IPS-15b (cell line): ENCODE measurements around the gene POR.
A peak's percentile ranks its signal among the peaks of the same experiment; 100 is the strongest.
"Not testable (repeated sequence)": the region's sequence is repeated elsewhere in the genome, so short reads cannot be mapped to it uniquely, and the experiment has no call there.

Experiments used
- H3K27me3 ChIP-seq: one replicate; pipeline ENCODE4 v1.6.1; 2013; ENCODE audit warnings: low read length; ENCODE audit not compliant: control insufficient read depth, insufficient read depth
- H3K36me3 ChIP-seq: one replicate; pipeline ENCODE4 v1.6.1; 2013; ENCODE audit warnings: low read length; ENCODE audit not compliant: control insufficient read depth, insufficient read depth
- H3K4me1 ChIP-seq: one replicate; pipeline ENCODE4 v1.6.1; 2013; ENCODE audit warnings: mild to moderate bottlenecking, low read length; ENCODE audit not compliant: control insufficient read depth, insufficient read depth
- H3K4me3 ChIP-seq: one replicate; pipeline ENCODE4 v1.5.1; 2013; ENCODE audit warnings: low read depth, low read length
- H3K9ac ChIP-seq: one replicate; pipeline ENCODE4 v1.6.1; 2013; ENCODE audit warnings: low read depth, mild to moderate bottlenecking, low read length
- H3K9me3 ChIP-seq: one replicate; pipeline ENCODE4 v1.6.1; 2013; ENCODE audit warnings: mild to moderate bottlenecking, low read length; ENCODE audit not compliant: control insufficient read depth, insufficient read depth

The POR gene

GRCh38 chr7:75907668-75908039 is 7.3 kb upstream of the POR start:
- H3K9me3 ChIP-seq, H3K4me1 ChIP-seq, H3K27me3 ChIP-seq, H3K4me3 ChIP-seq, H3K36me3 ChIP-seq, H3K9ac ChIP-seq: not testable (repeated sequence)

- Histone ChIP-seq H3K9me3 (no peaks in the 10 kb centered on the region), H3K4me1 (peaks cover 10% of the 10 kb centered on the region), H3K36me3 (no peaks in the 10 kb centered on the region), H3K27me3 (no peaks in the 10 kb centered on the region), H3K9ac (no peak overlapping the region), H3K4me3 (no peak overlapping the region)
Observed at GRCh38 chr7:75909521-75910132, 5.3 kb upstream of the POR start.

- H3K4me3 ChIP-seq, H3K9ac ChIP-seq, H3K27me3 ChIP-seq, H3K4me1 ChIP-seq, H3K36me3 ChIP-seq, H3K9me3 ChIP-seq: not testable (repeated sequence)
Observed at GRCh38 chr7:75911186-75911585, 3.8 kb upstream of the POR start.

GRCh38 chr7:75913437-75913836 is 1.5 kb upstream of the POR start:
- Histone ChIP-seq H3K4me1 (peaks cover 14% of the 10 kb centered on the region), H3K27me3 (no peaks in the 10 kb centered on the region)

GRCh38 chr7:75914169-75914654 is 743 bp upstream of the POR start:
- Histone ChIP-seq H3K4me1 (peaks cover 14% of the 10 kb centered on the region), H3K9me3 (no peaks in the 10 kb centered on the region), H3K4me3 (peak overlapping the region; percentile 61), H3K36me3 (no peaks in the 10 kb centered on the region), H3K27me3 (no peaks in the 10 kb centered on the region), H3K9ac (peak overlapping the region; percentile 26)

More at GRCh38 chr7:75913437-75913836, 1.5 kb upstream of the POR start:
- Histone ChIP-seq H3K9ac (no peak overlapping the region), H3K9me3 (no peaks in the 10 kb centered on the region), H3K4me3 (no peak overlapping the region), H3K36me3 (no peaks in the 10 kb centered on the region)

- H3K9me3 ChIP-seq = no peaks in the 10 kb centered on the region
- H3K4me1 ChIP-seq = peaks cover 14% of the 10 kb centered on the region
Observed at GRCh38 chr7:75915416-75916156, 631 bp downstream of the POR start.

GRCh38 chr7:75916259-75916658 is 1.3 kb downstream of the POR start:
- Histone ChIP-seq H3K36me3 (no peaks in the 10 kb centered on the region), H3K27me3 (no peaks in the 10 kb centered on the region), H3K9me3 (no peaks in the 10 kb centered on the region), H3K4me3 (peak overlapping the region; percentile 90), H3K4me1 (peaks cover 14% of the 10 kb centered on the region), H3K9ac (peak overlapping the region; percentile 74)

More at GRCh38 chr7:75915416-75916156, 631 bp downstream of the POR start:
- Histone ChIP-seq H3K4me3 (peak overlapping the region; percentile 90), H3K36me3 (no peaks in the 10 kb centered on the region), H3K27me3 (no peaks in the 10 kb centered on the region), H3K9ac (peak overlapping the region; percentile 74)

GRCh38 chr7:75916685-75917634 is 2.0 kb downstream of the POR start:
- Histone ChIP-seq H3K9ac (no peak overlapping the region), H3K27me3 (no peaks in the 10 kb centered on the region), H3K4me1 (peaks cover 14% of the 10 kb centered on the region), H3K4me3 (no peak overlapping the region), H3K36me3 (no peaks in the 10 kb centered on the region), H3K9me3 (no peaks in the 10 kb centered on the region)

GRCh38 chr7:75920431-75921161 is 5.6 kb downstream of the POR start:
- Histone ChIP-seq H3K9me3 (no peaks in the 10 kb centered on the region), H3K36me3 (no peaks in the 10 kb centered on the region), H3K4me3 (no peak overlapping the region), H3K27me3 (no peaks in the 10 kb centered on the region), H3K9ac (no peak overlapping the region), H3K4me1 (peaks cover 11% of the 10 kb centered on the region)

- no peak overlapping the region for H3K4me3 ChIP-seq
- H3K27me3 ChIP-seq = no peaks in the 10 kb centered on the region
- H3K4me1 ChIP-seq = peaks cover 6% of the 10 kb centered on the region
- no peaks in the 10 kb centered on the region for H3K9me3 ChIP-seq
- H3K9ac ChIP-seq = no peak overlapping the region
- H3K36me3 ChIP-seq = no peaks in the 10 kb centered on the region
Observed at GRCh38 chr7:75921479-75921878, 6.5 kb downstream of the POR start.

GRCh38 chr7:75922966-75923603 is 8.1 kb downstream of the POR start:
- Histone ChIP-seq H3K4me3 (no peak overlapping the region), H3K9ac (no peak overlapping the region), H3K36me3 (no peaks in the 10 kb centered on the region), H3K9me3 (no peaks in the 10 kb centered on the region), H3K4me1 (peaks cover 3% of the 10 kb centered on the region), H3K27me3 (no peaks in the 10 kb centered on the region)
